ENCODE data around the gene KIF5C.
A peak's percentile ranks its signal among the peaks of the same experiment; 100 is the strongest.

KIF5C gene

DNA sequence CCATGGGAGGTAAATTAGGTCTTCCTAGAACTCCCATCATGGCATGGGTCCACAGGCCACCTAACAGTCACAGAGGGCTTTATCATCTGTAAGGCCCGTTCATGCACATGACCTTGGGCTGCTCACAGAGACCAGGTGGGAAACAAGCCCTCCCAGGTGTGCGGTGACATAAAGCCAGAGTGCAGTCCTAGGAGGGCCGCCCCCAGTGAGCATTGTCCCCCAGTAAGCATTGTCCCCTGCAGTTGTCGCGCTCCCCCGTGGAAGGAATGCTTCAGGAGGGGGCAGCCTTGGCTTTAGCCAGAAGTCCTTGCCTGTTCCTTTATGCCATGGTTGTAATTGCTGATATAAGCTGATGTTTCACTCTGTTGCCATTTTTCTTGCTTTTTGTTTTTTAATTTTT lies 121.8 kb downstream of the KIF5C start:
- no peak for DNase-seq

DNA sequence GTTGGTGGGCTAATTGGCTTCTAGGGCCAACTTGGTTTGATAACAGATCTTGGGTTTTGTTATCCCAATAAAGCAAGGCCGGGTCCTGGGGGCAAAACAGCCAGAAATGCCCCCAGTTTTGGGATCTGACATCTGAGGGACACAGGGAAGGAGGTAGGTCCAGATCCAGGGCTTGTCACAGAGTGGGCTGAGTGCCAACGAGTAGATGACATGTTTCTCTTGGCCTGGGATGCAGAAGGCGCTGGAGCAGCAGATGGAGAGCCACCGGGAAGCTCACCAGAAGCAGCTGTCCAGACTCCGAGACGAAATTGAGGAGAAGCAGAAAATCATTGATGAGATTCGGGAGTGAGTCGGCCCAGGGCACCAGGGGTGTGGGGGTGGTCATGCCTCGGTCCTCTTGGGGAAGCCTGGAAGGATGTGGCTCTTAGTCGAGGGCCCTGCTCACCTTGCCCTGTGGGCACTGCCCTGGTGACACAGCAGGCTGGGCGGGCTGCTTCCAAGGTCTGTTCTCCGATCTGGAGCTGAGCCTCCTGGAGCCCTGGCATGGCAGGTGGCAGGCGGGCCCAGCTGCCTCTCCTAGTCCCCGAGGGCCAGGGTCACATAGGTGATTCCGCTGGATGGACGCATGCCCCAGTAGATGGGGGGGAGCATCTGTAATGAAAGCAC lies 123.3 kb downstream of the KIF5C start:
- peak; percentile 90 for DNase-seq

DNA sequence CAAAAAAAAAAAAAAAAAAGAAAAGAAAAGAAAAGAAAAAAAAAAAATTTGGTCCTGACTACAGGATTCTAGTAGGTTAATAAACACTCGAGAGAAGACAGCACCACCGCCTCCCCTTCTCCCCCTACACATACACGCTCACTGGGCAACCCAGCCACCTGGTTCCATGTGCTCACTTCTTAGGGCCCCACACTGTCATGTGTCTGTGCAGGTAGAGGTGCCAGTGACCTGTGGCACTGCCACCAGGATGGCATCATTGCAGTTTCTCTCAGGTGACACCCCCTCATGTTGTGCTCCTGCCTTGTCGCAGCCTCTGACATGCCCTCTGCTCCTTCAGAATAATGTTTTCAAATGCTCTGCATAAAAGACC lies 123.8 kb downstream of the KIF5C start:
- DNase-seq: no peak

DNA sequence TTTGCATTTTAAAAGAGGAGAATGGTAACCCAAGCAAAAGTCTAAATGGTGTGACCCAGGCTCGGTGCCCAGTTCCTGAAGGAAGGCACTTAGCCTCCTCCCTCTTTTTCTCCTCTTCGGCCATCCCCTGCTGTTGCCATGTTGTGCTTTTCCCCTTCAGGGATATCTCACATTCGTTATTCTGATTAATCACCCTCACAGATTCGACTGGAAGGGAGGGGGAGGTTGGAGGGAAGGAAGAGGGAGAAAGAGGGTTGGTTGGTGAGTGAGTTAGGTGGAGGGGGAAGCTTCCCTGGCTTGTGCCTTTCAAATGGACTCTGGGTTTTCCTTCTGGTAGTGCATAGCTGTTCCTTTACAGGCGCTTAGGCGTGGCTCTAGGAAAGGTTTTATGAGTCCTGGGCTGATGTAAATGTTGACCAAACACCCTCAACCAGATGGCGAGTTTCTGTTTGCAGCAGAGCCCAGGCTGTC lies 124.5 kb downstream of the KIF5C start:
- no peak for DNase-seq

DNA sequence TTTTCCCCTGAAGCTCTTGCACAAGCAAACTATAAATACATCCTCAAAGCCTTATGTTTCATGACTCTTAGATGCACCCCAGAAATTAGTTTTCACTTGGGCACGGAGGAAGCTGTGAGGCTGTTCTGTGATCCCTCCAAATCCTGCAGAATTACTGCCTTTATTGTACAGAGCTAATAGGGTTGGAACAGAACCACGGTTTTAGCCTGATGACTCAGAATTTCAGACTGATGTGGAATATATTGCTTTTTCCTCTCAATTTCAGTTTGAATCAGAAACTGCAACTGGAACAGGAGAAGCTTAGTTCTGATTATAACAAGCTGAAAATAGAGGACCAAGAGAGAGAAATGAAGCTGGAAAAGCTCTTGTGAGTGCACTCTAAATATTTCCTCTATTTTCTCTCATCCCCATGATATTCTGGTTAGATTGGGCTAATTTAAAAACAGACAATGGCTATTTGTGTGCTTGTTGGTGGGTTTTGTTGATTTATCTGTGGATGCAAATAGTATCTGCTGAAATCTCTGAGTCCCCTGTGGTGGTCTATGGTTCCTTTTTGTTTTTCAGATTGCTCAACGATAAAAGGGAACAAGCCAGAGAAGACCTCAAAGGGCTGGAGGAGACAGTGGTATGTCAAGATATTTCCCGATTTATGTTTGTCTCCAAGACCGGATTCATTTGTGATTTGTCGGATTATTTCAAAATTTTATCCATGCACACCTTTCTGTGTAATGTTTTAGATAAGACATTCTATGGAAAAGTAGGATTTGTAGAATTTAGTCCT lies 125.3 kb downstream of the KIF5C start:
- no peak for DNase-seq

DNA sequence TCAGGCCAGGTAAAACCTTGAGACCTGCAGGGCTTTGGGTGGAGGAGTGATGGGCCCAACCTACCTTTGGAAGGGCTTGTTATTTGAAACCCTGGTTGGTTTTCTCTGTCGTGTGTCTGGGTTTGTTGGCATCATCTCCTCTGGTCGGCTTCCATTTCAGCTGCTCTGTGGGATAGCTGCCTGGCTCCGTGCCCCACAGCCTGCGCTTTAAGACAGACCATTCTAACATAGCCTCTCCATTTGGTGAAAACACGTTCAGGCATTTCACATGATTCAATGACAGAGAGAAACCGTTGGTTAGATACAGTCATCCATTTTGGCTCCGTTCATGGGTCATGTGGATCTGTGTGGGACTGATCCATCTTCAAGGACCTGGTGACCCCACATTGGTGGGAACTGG lies 126.5 kb downstream of the KIF5C start:
- no peak for DNase-seq

DNA sequence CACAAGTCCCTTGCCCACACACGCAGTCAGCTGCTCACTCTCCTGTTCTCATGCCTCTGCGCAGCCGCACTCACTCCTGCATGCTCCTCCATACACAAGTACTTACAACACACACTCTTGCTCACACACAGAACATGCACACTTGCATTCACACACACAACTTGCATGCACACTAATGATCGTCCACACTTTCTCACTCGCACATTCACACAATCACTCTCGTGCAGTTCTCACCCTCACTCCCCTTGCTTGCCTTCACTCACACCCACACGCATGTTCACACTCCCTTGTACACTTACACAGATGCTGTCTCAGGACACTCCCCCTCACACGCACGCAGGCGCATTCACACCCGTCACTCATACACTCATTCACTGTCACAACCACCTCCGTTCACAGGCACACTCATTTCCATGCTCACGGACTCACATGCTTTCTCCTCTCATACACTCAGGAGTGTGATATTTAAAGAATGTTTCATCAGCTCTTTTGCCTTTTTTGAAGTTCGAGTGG lies 127.4 kb downstream of the KIF5C start:
- no peak for DNase-seq

DNA sequence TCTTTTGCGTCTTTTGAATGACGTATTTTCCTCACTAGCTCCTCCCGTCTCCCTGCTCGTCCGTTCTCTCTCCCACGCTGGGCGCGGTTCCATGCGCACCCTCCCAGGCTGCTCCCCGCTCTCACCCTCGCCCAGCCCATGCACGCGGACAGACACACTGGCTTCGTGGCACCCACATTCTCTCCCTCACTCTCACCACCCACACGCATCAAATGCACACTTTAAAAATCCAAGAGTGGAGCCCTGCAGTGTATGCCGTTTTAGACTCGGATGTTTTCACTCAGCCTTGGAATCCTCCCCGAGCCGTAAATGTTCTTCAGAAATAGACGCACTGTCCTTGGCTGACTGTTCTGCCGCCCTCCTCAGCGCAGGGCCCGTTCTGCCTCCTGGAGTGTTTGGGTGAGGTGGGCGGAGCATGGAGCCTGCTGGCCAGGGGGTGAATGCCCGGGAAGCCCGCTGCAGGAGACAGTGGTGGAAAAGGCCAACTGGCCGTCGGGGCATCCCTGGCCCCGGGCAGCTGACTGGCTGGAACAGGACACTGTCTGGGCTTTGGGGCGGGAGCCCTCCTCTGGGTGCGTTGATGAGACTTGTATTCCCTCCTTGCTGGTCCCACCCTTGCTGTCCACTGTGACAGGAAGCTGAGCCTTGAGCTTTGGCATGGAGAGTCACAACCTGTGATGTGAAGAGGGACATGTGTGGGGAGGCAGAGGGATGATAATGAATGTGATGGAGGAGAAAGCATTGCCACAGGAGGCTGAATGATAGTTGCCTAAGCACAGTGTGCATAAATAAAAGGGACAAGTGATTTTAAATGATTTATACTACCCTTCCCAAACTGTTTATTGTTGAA lies 128.1 kb downstream of the KIF5C start:
- no peak for DNase-seq

DNA sequence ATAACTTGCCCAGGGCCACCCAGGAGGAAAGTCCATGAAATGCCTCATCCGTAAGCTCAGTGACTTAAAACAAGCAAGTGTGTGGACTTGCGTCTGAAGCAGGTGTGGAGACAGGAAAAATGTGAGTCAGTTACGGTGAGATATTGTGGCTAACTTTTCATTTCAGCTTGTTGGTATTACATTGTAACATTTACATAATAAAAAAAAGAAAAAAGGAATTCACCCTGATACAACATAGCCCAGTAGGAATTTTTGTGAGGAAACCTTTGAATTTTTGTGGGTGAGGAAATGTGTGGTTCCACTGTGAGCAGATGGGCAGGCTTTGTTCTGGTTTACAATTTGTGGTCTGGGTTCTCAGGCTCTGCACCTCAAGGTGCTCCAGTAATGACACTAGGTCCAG lies 129.8 kb downstream of the KIF5C start:
- no peak for DNase-seq

DNA sequence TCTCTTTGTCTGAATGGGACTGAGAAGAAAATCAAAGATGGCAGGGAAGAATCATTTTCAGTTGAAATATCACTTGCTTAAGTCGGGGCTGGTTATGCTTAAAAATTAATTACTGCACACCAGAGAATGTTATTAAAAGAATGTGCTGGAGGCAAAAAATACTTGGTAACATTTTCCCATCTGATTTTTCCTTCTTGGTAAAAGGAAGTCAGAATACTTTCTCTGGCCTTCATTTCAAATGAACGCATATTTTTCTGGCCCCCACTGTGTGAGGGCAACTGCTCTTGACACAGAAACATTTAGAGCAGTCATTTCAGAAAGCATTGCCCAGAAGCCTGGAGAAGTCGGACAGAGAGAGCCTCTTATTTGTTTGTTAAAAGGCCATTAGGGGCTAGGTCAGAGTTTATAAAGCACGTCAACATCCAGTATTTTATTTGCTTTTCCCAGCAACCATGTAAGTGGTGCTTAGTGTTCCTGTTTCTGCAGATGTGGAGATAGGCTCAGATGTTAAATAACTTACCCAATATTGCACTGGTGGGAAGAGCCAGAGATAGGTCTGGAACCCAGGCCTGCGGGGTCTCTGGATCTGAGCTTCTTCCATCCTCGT lies 130.5 kb downstream of the KIF5C start:
- no peak for DNase-seq

DNA sequence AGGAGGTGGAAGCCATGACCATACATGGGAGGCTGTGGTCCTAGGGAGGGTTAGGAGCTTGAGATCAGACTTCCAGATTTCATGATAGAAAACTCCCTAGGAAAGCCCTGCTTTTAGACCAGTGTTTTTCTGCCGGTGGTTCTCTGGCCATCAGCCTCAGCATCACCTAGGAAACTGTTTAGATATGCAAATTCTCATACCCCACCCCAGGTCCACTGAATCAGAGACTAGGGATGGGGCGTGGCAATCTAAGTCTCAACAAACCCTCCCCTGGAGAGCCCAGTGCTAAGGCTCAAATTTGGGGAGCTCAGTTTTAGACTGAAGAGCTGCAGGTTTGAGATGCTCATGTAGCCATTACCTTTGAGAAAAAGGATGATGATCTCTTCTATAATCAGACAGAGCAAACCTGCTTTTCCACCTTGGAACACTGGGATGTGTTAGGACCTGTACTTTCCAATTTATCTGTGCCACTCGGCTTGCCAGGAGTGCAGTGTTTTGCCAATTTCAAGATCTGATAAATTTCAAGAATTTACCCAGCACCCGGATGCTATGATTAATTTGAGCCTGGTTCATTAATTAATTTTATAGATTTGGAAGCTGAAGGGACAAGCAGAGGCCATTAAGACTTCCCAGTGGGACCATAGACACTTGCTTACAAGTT lies 132.0 kb downstream of the KIF5C start:
- DNase-seq: no peak

DNA sequence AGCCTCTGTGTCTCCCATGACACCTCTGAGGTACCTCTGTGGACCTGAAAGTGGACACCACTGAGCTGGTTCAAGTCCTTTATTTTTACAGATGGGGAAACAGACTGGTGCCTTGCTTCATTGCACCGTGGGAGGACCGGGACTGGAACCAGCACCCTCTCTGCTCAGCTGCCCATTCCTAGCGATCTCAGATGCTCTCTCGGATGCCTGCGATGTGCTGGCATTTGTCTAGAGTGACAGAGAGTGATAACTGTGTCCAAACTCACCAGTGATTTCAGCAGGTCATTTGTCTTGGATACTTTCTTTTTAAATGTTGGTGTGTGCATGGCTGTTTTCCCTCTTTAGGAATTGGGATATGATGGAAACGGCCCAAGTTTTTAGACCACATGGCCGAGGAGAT lies 133.4 kb downstream of the KIF5C start:
- DNase-seq: no peak

DNA sequence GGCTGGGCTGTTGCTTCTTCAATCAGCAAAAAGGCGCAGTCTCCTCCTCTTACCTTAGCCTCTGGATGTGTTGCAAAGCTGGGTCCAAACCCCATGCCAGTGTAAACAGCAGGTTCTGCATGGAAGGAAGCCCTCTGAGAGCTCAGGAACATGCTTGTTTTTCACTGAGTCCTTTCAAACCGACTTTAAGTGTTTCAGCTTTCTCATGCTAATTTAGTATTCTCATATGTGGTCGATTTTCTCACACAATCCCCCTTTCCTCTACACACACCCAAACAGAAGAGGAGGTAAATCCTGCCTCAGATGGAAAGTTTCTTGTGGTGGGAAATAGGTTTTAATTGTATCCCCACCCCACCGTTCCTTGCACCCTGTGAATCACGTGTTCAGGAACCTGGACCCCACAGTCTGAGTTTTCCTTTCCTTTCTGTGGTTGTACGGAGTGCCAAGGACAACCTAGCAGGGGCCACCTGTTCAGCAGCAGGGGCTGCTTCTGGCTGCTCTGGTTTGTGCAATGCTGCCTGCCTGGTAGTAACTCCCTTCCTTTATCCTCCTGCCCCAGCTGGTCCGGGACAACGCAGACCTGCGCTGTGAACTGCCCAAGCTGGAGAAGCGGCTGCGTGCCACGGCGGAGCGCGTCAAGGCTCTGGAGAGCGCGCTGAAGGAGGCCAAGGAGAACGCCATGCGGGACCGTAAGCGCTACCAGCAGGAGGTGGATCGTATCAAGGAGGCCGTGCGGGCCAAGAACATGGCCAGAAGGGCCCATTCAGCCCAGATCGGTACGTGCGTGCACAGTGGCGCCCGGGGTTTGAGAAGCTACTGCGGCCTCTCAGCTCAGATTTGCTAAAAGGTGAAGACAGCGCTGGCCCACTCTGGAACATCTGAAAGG lies 134.8 kb downstream of the KIF5C start:
- DNase-seq: no peak

DNA sequence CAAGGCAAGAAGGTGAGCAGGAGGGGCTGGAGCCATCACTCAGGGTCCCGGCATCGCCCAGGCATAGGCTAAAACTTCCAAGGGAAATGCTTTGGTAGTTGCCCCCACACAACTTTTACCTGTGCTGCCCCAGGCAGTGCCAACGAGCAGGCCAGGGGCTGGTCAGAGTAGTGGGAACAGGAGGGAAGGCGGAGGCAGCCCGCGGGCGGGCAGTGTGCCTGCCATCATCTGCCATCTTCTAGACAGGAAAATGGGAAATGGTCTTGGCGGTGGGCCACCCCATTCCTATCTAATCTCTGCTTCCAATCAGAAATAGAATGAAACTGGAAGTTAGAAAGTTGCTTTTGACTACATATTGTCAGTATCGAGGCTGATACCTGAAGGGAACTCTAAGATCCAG lies 137.5 kb downstream of the KIF5C start:
- DNase-seq: no peak

DNA sequence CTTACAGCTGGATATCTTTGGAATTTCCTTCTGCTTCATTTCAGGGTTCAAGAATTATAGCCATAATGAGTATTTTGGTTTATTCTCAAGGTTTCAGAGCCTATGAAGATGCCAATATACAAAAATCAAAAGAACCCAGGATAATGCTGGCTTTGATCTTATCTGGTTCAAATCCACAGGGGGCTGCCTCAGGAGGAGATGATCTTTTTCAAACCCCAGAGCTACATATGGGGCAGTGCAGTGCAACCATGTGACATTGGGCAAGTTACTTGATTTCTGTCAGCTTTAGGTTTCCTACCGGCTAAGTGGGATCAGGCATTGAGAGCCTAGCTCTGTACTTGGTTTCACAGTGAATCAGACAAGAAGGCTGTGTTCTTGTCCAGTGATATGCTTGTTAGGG lies 140.5 kb downstream of the KIF5C start:
- DNase-seq: no peak

DNA sequence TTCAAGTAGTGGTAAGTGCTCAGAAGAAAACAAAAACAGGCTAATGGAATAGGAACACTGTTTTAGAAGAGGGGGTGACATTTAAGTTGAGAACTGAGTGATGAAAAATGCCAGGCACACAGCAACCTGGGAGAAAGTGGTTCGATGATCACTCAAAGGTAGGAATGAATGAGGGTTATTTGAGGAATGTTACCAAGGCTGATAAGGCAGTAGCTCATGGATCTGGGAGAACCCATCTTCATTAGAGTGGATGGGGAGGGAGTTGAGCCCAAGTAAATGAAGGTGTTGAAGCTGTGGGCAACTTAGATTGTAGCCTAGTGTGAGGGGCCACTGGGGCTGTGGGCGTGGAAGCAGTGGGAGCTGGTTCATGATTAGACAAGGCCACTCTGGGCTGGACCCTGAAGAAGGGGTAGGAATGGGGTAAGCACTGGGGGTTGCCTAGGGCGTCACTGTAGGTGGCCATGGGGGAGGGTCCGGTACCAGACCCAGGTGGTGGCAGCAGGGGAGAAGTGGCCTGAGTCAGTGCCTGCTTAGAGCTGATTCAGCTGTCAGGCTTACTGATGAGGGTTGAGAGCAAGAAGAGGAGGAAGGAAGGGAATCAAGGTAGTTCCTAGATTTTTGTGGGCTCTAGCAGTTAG lies 141.0 kb downstream of the KIF5C start:
- DNase-seq: no peak

DNA sequence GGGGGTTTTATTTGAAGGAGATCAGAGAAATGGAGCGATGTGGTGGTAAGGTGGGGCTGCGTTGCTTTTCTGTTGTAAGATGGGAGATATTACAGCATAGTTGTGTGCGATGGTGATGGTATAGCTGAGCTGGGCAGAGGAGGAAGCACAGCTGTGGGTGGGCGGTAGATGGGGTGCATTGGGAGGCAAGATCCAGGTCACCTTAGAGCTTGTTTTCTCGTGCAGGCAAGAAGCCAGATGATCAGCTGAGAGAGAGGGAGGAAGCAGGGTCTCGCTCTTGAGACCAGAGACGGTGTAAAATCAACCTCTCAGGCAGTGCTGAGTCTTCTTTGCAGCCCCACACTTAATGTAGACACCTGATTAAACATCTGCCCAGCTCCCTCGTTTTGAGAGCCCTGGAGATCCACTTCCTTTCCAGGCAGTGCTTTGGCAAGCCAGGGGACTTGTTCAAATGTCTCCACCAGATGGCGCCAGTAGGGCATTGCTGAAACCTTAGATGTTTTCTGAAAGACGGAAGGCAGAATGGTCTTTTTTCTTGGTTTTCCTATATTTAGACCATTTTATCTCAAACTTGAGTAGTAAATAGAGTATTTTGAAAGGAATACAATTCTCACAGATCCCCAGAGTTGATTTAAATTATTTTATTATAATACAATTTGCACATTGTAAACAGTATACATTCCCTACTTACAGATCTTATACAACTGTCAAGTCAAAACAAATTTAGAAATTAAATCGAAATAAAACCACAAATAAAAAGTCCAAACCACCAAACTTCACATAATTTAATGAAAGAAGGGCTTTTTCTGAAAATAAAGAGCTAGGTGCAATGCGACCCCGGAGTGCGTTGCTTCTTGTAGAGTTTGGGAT lies 142.3 kb downstream of the KIF5C start:
- DNase-seq: peak; percentile 73

DNA sequence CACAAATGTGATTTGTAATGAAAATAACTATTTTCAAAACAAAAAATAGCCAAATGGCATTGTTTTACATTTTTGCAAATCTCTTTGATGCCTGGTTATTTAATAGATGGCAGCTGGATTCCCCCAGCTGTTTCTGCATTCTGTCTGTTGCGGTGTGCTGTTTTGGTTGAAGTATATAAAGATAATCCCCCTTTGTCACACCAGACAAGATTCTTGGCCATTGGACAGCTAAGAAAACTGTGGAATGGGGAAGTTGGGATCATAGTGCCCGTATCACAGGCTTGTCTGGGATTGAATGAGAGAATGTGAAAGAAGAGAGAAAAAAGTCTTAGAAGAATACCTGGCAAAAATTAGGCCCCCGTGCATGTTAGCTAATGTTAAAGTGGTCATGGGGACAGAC lies 144.0 kb downstream of the KIF5C start:
- no peak for DNase-seq

DNA sequence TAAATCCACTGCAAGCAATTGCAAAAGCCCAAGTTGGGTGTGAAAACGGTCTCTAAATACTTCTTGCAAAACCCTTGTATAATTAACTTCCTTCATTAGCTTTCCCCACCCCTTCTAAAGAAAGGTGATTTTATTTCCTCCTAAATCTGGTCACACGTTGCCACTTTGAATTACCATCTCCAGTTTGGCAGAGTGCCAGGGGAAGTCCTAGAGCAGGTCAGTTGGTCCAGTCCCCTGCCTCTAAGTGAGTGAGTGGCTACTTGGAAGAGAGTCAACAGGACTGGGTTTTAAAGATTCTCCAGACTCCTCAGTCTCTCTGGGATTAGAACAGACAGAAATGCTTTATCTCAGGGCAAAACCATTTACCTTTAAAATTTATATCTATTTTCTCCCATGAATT lies 144.7 kb downstream of the KIF5C start:
- no peak for DNase-seq

DNA sequence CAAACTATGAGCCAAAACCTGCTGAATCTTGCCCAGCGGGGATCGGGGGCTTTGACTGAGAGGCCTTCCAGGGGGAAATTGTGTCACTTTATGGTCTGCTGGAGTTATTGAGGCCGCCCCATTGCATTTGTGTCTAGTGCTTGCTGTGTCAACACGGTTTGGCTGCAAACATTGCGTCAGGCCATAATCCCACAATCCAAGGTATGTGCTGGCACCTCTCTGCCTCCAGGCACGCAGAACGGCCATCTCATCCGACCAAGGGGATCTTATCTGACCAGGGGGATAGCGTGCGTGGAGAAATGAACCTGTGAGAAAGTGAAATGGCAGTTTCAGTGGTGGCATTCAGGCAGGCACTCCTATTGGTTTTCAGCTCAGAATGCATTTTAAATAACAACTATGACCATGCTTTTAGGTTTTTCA lies 145.4 kb downstream of the KIF5C start:
- DNase-seq: no peak
